Nephron progenitor cell (in vitro differentiated cells): ENCODE results near the gene ZFAND6.
A peak's percentile ranks its signal among the peaks of the same experiment; 100 is the strongest.

Experiments
- DNase-seq: peaks from one replicate; pipeline ENCODE4 v3.0.0; 2021
- H3K27ac Mint-ChIP-seq: 2 replicates; pipeline ENCODE4 v1.8.0; 2021; ENCODE audit warnings: mild to moderate bottlenecking, moderate library complexity, mixed read lengths
- H3K27me3 Mint-ChIP-seq: 2 replicates; pipeline ENCODE4 v1.8.0; 2021; ENCODE audit warnings: mild to moderate bottlenecking, low read depth, mixed read lengths; ENCODE audit not compliant: poor library complexity
- H3K36me3 Mint-ChIP-seq: 2 replicates; pipeline ENCODE4 v1.8.0; 2021; ENCODE audit warnings: low read depth, mixed read lengths
- H3K4me1 Mint-ChIP-seq: 2 replicates; pipeline ENCODE4 v1.8.0; 2021; ENCODE audit warnings: mixed read lengths
- H3K4me3 Mint-ChIP-seq: 2 replicates; pipeline ENCODE4 v1.8.0; 2021; ENCODE audit warnings: mild to moderate bottlenecking, moderate library complexity, mixed read lengths
- H3K9me3 Mint-ChIP-seq: 2 replicates; pipeline ENCODE4 v1.8.0; 2021; ENCODE audit warnings: mild to moderate bottlenecking, moderate library complexity, mixed read lengths
- CTCF ChIP-seq: fragments of 200-600 bp; sonication (generic); IDR thresholded peaks from 2 replicates; pipeline ENCODE4 v1.5.0; 2021; ENCODE audit warnings: antibody characterized with exemption

Gene ZFAND6

GRCh38 chr15:80059786-80060355 lies 395 bp downstream of the ZFAND6 start:
- DNase-seq = peak; percentile 83
- Mint-ChIP-seq H3K27ac (peak overlapping the region; percentile 93), H3K4me3 (peak overlapping the region; percentile 89), H3K36me3 (peaks cover 2% of the 10 kb centered on the region), H3K27me3 (peaks cover 26% of the 10 kb centered on the region), H3K9me3 (peaks cover 6% of the 10 kb centered on the region), H3K4me1 (peaks cover 32% of the 10 kb centered on the region)
- TF ChIP-seq CTCF = no peak

- peaks cover 6% of the 10 kb centered on the region for H3K9me3 Mint-ChIP-seq
- peaks cover 23% of the 10 kb centered on the region for H3K27me3 Mint-ChIP-seq
- DNase-seq = peak; percentile 30
- H3K4me1 Mint-ChIP-seq = peaks cover 32% of the 10 kb centered on the region
- peaks cover 7% of the 10 kb centered on the region for H3K36me3 Mint-ChIP-seq
- H3K27ac Mint-ChIP-seq = peak overlapping the region; percentile 93
- TF ChIP-seq CTCF = no peak
- H3K4me3 Mint-ChIP-seq = peak overlapping the region; percentile 89
Observed at GRCh38 chr15:80060356-80061006, 1.0 kb downstream of the ZFAND6 start.

DNA sequence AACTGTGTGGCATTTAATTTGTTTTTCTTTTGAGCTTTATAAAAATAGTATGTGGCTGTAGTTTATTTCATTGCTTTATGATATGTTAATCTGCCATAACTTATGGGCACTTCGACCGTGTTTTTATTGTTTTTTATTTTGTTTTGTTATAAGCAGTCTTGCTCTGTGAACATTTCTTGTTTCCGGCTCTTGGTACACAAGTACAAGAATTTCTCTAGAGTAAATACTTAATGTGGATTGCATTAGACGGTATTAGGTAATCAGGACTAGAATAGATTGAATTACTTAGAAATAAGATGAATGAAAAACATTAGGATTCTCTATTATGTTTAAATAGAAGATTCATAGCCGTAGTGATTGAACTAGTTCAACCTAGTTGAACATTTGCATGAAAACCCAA lies 2.1 kb downstream of the ZFAND6 start:
- no peak for TF ChIP-seq CTCF
- H3K27ac Mint-ChIP-seq = no peak overlapping the region
- H3K4me3 Mint-ChIP-seq = peak overlapping the region; percentile 89
- no peak for DNase-seq
- peaks cover 6% of the 10 kb centered on the region for H3K9me3 Mint-ChIP-seq
- H3K27me3 Mint-ChIP-seq = peaks cover 19% of the 10 kb centered on the region
- H3K36me3 Mint-ChIP-seq = peaks cover 7% of the 10 kb centered on the region
- H3K4me1 Mint-ChIP-seq = peaks cover 32% of the 10 kb centered on the region

- Mint-ChIP-seq H3K4me3 (no peak overlapping the region), H3K4me1 (peaks cover 19% of the 10 kb centered on the region), H3K27ac (no peak overlapping the region), H3K27me3 (no peaks in the 10 kb centered on the region), H3K9me3 (peaks cover 6% of the 10 kb centered on the region), H3K36me3 (peaks cover 13% of the 10 kb centered on the region)
- DNase-seq = no peak
- no peak for TF ChIP-seq CTCF
Observed at GRCh38 chr15:80066912-80067311, 7.4 kb downstream of the ZFAND6 start.

DNA sequence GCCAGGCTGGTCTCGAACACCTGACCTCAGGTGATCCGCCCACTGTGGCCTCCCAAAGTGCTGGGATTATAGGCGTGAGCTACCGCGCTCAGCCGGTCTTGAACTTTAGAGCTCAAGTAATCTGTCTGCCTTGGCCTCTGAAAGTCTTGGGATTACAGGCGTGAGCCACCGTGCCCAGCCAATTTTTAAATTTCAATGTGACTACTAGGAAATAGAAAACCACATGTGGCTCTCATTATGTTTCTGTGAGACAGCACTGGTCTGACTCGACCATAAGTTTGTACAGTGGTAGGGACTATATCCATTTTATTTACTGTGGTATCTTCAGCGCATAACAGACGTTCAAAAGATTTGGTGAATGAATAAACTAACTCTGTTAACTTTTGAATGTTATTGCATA lies 9.1 kb downstream of the ZFAND6 start:
- Mint-ChIP-seq H3K9me3 (peaks cover 6% of the 10 kb centered on the region), H3K27me3 (no peaks in the 10 kb centered on the region), H3K4me3 (no peak overlapping the region), H3K27ac (no peak overlapping the region), H3K36me3 (peaks cover 13% of the 10 kb centered on the region), H3K4me1 (peaks cover 26% of the 10 kb centered on the region)
- TF ChIP-seq CTCF = no peak
- DNase-seq = no peak

DNA sequence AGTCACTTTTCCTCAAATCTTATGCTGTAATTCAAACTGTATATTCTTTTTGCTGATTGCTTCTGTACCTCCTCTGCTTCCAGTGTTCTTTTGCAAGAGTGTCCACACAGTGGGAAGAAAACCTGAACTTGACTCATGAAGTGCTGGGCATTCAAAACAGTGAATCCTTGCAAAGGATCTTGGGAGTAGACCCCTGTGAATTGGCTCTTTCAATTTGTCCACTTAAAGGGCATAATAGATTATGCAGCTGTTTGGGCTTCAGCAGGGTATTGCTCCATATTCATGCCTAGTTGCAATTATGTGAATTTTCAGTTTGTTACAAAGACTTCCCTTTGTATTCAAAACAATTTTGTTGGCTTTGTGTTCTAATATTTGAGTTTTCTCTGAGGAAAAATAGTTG lies 11.4 kb downstream of the ZFAND6 start:
- no peak for TF ChIP-seq CTCF
- Mint-ChIP-seq H3K36me3 (peaks cover 7% of the 10 kb centered on the region), H3K9me3 (no peaks in the 10 kb centered on the region), H3K4me3 (no peak overlapping the region), H3K4me1 (peaks cover 49% of the 10 kb centered on the region), H3K27me3 (no peaks in the 10 kb centered on the region), H3K27ac (no peak overlapping the region)
- no peak for DNase-seq
